OCI-LY1 (cell line): ENCODE measurements around the gene RFPL3.
"Not testable (repeated sequence)": the region's sequence is repeated elsewhere in the genome, so short reads cannot be mapped to it uniquely, and the experiment has no call there.

Experiments used
- EZH2 ChIP-seq: fragments of 200-600 bp; sonication (generic), shearing (Covaris generic); IDR thresholded peaks from 2 replicates; pipeline ENCODE4 v1.8.0; 2017; ENCODE audit warnings: borderline replicate concordance, mixed run types, mild to moderate bottlenecking, antibody characterized with exemption, low read length, moderate library complexity, mixed read lengths
- TF ChIP-seq, protein P1 (sequence below): fragments of 200-600 bp; sonication (generic), shearing (Covaris generic); IDR thresholded peaks from 2 replicates; pipeline ENCODE4 v1.5.1; 2017; ENCODE audit warnings: mild to moderate bottlenecking, antibody characterized with exemption, low read length, moderate library complexity, mixed read lengths

DNA sequence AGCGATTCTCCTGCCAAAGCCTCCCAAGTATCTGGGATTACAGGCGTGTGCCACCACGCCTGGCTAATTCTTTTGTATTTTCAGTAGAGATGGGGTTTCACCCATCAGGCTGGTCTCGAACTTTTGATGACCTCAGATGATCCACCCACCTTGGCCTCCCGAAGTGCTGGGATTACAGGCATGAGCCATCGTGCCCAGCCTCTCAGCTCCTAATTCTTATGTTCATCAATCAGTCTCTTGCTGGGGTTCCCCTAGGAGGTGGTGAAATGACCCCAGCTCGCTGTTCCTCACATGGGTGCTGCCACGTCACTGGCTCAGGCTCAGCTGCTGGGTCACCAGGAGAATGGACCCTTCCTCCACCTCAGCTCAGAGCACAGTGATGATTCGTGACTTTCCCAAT, at the start of gene RFPL3:
- TF ChIP-seq, protein P1, sequence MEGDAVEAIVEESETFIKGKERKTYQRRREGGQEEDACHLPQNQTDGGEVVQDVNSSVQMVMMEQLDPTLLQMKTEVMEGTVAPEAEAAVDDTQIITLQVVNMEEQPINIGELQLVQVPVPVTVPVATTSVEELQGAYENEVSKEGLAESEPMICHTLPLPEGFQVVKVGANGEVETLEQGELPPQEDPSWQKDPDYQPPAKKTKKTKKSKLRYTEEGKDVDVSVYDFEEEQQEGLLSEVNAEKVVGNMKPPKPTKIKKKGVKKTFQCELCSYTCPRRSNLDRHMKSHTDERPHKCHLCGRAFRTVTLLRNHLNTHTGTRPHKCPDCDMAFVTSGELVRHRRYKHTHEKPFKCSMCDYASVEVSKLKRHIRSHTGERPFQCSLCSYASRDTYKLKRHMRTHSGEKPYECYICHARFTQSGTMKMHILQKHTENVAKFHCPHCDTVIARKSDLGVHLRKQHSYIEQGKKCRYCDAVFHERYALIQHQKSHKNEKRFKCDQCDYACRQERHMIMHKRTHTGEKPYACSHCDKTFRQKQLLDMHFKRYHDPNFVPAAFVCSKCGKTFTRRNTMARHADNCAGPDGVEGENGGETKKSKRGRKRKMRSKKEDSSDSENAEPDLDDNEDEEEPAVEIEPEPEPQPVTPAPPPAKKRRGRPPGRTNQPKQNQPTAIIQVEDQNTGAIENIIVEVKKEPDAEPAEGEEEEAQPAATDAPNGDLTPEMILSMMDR: not testable (repeated sequence)
- TF ChIP-seq EZH2: not testable (repeated sequence)
